Endothelial cell of hepatic sinusoid (primary cell): ENCODE results near the gene PPP2R5A.

Source experiments
- in situ Hi-C: cut with HindIII; loops from 2 replicates; pipeline ENCODE4 v1.10.0; 2017; ENCODE audit warnings: low sequenced_read_pairs

Gene PPP2R5A

DNA sequence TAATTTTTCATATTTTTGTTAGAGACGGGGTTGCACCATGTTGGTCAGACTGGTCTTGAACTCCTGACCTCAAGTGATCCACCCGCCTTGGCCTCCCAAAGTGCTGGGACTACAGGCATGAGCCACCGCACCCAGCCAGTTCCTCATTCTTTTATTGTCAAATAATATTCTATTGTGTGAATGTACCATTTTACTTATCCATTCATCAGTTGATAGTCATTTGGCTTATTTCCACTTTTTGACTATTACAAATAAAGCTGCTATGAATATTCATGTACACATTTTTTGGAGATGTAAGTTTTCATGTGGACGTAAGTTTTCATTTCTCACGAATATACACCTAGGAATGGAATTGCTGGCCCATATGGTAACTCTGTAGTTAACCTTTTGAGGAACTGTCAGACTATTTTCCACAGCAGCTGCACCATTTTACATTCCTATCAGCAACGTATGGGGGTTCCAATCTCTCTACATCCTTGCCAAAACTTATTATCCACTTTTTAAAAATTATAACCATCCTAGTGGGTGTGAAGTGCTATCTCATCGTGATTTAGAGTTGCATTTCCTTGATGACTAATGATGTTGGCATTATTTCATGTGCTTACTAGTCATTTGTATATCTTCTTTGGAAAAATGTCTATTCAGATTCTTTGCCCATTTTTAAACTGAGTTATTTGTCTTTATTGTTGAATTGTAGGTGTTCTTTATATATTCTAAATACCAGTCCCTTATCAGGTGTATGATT is 116.8 kb downstream of the PPP2R5A start:
- in situ Hi-C loops = no loop called here

DNA sequence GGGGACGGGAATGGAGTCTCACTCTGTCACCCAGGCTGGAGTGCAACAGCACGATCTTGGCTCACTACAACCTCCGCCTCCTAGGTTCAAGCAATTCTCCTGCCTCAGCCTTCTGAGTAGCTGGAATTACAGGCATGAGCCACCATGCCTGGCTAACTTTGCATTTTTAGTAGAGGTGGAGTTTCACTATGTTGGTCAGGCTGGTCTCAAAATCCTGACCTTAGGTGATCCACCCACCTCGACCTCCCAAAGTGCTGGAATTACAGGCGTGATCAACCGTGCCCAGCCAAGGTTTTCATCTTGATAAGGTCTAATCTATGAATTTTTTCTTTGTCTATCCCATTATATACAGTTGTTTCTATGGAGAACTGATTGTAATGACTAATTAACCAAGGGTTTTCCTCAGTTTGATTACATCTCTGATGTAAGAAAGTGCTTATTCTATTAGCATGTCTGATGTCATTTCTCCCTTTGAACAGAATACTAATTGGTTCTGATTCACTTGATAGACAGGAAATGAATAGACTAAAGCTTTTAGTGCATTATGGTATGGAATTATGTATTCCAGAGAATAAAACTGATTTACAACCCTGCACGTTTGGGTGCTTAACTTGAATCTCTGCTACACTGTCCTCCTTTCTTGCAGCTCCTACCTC is 117.6 kb downstream of the PPP2R5A start:
- in situ Hi-C loops = no loop called here

DNA sequence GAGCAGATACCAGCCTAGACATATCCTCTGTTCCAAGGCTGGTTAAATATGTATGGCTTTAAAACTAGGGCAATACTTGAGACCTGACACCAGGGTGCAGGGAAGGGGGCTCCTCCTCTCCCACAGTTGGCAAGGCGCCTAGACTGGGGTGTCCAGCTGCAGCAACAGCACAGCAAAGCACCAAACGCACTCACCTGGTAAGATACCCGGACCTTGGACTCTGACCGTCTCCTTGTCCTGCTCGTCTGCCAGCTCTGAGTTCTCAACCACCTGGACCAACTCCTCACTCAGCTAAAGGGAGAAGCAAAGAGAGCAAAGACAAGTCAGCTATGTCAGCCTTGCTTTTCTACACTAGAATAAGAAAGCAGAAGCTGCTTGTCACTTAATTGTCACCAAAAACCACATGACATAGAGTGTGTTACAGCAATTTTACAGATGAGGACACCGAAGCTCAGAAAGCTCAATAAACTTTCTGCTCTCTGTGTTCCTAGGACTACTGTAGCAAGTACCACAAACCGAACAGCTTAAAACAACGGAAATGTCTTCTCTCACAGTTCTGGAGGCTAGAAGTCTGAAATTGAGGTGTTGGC is 125.1 kb downstream of the PPP2R5A start:
- in situ Hi-C loops = no loop called here
